22Rv1 (cell line): Measurements from ENCODE around the gene MUC6.

ENCODE experiments used
- CTCF ChIP-seq: fragments of 450-650 bp; IDR thresholded peaks from 2 replicates; pipeline ENCODE4 v1.5.1; 2017; ENCODE audit warnings: mild to moderate bottlenecking
- ZFX ChIP-seq: fragments of 450-650 bp; IDR thresholded peaks from 2 replicates; pipeline ENCODE4 v1.6.1; 2017; ENCODE audit warnings: antibody characterized with exemption, borderline replicate concordance

- TF ChIP-seq CTCF = no peak
- no peak for TF ChIP-seq ZFX
Observed at GRCh38 chr11:1036303-1036923, at the start of gene MUC6.
